HG02970 (cell line): ENCODE data around the gene PSMC4.
"Not testable (repeated sequence)": the region's sequence is repeated elsewhere in the genome, so short reads cannot be mapped to it uniquely, and the experiment has no call there.

Experiments
- ATAC-seq: cut with Tn5 transposase; IDR thresholded peaks from one replicate; pipeline ENCODE4 v1.9.1; 2021; ENCODE audit warnings: mild to moderate bottlenecking, moderate library complexity, moderate number of reproducible peaks; ENCODE audit not compliant: unreplicated experiment, low FRiP score

Gene PSMC4

DNA sequence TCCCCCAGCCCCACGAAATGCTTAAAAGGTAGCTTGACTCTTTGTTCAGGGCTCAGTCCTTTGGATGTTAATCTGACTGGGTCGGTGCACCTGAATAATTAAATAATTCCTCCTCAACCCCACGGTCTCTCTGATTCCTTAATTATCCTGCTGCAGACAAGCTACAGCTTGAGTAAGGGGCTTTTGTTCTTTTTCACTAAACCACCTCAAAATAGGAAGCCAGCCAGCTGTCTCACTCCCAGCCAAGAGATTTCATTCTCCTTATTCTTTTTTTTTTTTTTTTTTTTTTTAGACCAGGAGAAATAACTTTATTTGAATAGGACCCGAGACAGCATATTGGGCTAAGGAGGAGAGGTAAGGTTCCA is 28.6 kb upstream of the PSMC4 start:
- no peak for ATAC-seq

- no peak for ATAC-seq
Measured at GRCh38 chr19:39943586-39943985, 27.4 kb upstream of the PSMC4 start.

DNA sequence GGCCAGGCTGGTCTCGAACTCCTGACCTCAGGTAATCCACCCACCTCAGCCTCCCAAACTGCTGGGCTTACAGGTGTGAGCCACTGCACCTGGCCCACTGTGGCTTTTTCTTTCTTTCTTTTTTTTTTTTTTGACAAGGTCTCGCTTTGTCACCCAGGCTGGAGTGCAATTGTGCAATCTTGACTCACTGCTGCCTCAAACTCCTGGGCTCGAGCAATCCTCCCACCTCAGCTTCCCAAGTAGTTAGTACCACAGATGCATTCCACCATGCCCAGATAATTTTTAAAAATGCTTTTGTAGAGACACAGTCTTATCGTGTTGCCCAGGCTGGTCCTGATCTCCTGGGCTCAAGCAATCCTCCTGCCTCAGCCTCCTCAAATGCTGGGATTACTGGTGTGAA is 24.4 kb upstream of the PSMC4 start:
- no peak for ATAC-seq

- no peak for ATAC-seq
Measured at GRCh38 chr19:39949026-39949747, 21.8 kb upstream of the PSMC4 start.

DNA sequence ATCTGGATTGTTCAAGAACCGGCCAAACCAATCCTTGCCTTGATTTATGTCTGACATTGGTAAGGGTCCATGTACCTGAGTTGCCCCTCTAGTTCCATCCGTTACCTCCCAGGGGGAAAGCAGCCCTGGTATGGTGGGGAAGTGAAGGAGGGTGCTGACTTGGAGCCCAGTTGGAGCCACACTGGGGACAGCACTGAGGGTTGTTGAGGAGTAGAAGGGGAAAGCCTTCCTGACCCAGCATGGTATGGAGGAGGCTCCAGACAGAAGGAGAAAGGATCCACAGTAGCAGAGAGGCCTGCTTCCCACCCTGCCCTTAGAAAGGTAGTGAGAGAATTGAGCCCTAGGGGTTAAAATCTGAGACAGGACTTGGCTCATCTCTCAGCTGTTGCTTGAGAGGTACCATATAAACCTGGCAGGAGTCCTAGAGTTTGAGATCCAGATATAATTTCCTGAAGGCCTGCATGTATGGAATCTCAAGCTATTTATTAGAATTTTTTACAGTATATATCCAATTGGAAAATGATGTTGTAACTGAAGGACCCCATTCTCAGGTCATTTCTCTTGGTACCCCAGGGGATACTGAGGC is 19.8 kb upstream of the PSMC4 start:
- no peak for ATAC-seq

GRCh38 chr19:39951686-39952085 is 19.3 kb upstream of the PSMC4 start:
- ATAC-seq: no peak

- ATAC-seq: no peak
Measured at GRCh38 chr19:39953915-39954314, 17.1 kb upstream of the PSMC4 start.

DNA sequence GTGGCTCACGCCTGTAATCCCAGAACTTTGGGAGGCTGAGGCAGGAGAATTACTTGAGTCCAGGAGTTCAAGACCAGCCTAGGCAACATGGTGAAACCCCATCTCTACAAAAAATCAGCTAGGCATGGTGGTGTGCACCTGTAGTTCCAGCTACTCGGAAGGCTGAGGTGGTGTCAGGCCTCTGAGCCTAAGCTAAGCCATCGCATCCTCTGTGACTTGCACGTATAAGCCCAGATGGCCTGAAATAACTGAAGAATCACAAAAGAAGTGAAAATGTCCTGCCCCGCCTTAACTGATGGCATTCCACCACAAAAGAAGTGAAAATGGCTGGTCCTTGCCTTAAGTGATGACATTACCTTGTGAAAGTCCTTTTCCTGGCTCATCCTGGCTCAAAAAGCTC is 13.1 kb upstream of the PSMC4 start:
- ATAC-seq: not testable (repeated sequence)

- ATAC-seq: not testable (repeated sequence)
Measured at GRCh38 chr19:39958942-39959341, 12.0 kb upstream of the PSMC4 start.

DNA sequence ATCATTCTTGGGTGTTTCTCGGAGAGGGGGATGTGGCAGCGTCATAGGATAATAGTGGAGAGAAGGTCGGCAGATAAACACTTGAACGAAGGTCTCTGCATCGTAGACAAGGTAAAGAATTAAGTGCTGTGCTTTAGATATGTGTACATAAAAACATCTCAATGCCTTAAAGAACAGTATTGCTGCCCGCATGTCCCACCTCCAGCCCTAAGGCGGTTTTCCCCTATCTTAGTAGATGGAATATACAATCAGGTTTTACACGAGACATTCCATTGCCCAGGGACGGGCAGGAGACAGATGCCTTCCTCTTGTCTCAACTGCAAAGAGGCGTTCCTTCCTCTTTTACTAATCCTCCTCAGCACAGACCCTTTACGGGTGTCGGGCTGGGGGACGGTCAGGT is 11.6 kb upstream of the PSMC4 start:
- ATAC-seq: not testable (repeated sequence)

DNA sequence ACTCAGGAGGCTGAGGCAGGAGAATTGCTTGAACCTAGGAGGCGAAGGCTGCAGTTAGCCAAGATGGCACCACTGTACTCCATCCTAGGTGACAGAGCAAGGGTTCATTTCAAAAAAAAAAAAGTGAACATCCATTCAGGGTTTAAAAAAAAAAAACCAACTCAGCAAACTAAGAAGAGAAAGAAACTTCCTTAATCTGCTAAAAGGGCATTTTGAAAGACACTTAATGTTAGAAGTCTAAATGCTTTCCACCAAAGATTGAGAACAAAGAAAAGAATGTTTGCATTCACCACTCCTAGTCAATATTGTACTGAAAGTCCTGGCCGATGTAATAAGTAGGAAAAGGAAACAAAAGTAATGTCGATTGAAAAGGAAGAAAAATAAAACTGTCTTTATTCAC is 7.1 kb upstream of the PSMC4 start:
- ATAC-seq: no peak

GRCh38 chr19:39966617-39967016 is 4.3 kb upstream of the PSMC4 start:
- no peak for ATAC-seq

DNA sequence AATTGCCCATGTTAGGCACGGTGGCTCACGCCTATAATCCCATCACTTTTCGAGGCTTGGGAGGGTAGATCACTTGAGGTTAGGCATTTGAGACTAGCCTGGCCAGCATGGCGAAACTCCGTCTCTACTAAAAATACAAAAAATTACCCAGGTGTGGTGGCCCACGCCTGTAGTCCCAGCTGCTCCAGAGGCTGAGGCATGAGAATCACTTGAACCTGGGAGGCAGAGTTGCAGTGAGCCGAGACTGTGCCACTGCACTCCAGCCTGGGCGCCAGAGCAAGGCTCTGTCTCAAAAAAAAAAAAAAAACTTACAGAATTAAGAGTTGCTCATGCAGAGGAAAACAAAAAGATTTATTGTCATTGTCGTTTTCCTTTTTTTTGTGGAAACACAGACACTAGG is 3.4 kb upstream of the PSMC4 start:
- ATAC-seq: no peak

DNA sequence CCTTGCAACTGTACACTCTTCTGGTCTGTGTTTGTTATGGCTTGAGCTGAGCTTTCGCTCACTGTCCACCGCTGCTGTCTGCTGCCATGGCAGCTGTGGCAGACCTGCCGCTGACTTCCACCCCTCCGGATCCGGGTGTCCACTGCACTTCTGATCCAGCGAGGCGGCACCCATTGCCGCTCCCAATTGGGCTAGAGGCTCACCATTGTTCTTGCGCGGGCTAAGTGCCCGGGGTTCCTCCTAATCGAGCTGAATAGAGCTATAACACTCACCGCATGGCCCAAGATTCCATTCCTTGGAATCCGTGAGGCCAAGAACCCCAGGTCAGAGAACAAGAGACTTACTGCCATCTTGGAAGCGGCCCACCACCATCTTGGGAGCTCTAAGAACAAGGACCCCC is 2.2 kb upstream of the PSMC4 start:
- no peak for ATAC-seq

DNA sequence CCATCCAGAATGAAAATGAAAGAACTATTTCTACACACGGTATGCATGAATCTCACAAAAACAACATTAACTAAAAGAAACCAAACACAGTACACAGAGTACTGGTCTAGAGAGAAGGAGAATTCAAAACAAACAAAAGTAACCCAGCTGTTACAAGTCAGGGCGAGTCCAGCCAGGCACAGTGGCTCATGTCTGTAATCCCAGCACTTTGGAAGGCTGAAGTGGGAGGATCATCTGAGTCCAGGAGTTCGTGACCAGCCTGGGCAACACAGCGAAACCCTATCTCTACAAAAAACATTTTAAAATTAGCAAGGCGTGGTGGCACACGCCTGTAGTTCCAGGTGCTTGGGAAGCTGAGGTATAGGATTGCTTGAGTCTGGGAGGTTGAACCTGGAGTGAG is 1.7 kb upstream of the PSMC4 start:
- no peak for ATAC-seq

DNA sequence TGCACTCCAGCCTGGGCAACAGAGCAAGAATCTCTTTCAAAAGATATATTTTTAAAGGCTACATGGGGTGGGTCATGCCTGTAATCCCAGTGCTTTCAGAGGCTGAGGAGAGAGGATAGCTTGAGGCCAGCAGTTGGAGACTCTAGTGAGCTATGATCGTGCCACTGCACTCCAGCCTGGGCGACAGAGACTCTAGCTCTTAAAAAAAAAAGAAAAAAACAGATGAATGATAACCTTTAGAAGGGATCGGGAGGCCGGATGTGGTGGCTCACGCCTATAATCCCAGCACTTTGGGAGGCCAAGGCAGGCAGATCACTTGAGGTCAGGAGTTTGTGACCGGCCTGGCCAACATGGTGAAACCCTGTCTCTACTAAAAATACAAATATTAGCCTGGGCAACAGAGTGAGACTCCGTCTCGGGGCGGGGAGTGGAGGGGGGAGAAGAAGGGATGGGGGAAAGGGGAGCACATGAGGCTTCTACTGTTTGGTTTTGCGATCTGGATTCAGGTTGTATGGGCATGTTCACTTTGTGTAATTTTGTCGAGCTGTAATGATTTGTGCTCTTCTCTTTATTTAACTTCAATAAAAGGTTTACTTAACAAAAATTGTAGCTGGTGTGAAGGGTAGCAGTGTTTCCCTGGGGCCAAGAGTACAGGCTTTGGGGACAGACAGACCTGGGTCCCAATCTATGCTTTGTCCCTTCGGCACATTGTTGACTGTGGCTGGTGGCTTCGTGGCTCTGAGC is 1.1 kb upstream of the PSMC4 start:
- no peak for ATAC-seq

DNA sequence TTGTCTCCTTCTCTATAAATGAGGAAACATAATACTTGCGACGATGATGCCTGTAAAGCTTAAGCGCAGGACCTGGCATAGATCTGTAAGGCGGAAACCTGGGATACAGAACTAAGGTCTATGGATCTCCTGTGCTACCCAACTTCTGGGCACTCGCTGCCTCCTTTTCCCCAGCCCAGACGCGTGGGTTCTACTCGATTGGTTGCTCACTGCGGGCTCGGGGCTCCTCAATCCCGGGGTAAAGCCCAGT is 615 bp upstream of the PSMC4 start:
- peak; percentile 27 for ATAC-seq

DNA sequence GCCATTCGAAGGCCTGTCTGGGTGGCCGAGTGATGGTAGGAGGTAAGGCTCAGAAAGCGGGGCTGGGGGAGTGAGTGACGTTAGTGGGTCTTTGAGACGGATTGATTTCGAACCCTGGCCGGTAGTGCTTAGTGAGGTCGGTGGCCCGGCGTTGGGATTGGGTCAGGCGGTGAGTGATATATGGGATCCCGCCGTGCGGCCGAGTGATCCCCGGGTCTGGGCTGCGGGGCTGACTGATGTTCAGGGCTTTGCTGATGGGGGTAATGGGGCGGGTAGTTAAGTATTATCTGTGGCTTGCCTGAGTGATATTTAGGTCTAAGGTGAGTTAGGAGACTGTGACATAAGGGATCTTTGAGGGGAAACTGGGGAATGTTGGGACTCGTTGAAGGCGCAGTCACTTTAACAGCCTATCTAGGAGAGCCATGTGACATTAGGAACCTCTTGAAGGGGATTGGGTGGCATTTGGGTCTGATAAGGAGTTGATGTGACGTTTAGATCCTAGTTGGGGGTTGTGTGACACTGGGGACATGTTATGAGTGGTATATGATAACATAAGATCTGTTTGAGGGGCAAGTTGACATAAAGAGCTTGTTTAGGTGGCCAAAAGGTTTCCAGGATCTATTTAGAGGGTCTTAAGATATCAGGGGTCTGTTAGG is 543 bp downstream of the PSMC4 start:
- ATAC-seq: no peak

DNA sequence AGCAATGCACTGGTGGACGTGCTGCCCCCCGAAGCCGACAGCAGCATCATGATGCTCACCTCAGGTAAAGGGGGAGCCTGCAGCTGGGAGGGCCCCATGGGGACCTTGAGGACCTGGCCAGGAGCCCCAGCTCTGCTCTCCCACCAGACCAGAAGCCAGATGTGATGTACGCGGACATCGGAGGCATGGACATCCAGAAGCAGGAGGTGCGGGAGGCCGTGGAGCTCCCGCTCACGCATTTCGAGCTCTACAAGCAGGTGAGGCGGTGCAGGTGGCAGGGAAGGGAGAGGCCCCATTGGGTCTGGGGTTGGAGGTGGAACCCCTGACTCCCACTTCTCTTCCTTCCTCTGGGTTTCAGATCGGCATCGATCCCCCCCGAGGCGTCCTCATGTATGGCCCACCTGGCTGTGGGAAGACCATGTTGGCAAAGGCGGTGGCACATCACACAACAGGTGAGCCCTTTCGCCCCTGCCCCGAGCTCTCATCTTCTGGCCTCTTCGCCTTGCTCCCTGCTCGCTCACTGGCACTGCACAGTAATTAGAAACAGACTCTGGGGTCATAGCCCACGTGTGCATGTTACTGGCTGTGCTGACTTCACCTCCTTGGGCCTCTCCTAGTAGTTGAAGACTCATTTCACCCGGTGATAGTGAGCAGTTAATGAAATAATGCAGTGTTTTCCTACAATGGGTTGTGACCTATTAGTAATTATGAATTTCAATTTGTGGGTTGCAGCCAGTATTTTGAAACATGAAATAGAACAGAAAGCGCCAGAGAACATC is 3.6 kb downstream of the PSMC4 start:
- ATAC-seq: no peak

GRCh38 chr19:39982883-39983282 is 11.9 kb downstream of the PSMC4 start:
- no peak for ATAC-seq
